ENCODE measurements around the gene NAP1L3. TPM values are rescaled to one million over a fixed set of nuclear protein-coding genes. Genes with fewer than 3 reads are reported as not detected.

The NAP1L3 gene, protein sequence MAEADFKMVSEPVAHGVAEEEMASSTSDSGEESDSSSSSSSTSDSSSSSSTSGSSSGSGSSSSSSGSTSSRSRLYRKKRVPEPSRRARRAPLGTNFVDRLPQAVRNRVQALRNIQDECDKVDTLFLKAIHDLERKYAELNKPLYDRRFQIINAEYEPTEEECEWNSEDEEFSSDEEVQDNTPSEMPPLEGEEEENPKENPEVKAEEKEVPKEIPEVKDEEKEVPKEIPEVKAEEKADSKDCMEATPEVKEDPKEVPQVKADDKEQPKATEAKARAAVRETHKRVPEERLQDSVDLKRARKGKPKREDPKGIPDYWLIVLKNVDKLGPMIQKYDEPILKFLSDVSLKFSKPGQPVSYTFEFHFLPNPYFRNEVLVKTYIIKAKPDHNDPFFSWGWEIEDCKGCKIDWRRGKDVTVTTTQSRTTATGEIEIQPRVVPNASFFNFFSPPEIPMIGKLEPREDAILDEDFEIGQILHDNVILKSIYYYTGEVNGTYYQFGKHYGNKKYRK
- polyA plus RNA-seq (2011; rRNA removed) (0.68 and 0.84 TPM in 2 replicates), polyA minus RNA-seq (2011; rRNA and poly(A)+ RNA removed) (0.09 and 0.30 TPM in 2 replicates)

DNA sequence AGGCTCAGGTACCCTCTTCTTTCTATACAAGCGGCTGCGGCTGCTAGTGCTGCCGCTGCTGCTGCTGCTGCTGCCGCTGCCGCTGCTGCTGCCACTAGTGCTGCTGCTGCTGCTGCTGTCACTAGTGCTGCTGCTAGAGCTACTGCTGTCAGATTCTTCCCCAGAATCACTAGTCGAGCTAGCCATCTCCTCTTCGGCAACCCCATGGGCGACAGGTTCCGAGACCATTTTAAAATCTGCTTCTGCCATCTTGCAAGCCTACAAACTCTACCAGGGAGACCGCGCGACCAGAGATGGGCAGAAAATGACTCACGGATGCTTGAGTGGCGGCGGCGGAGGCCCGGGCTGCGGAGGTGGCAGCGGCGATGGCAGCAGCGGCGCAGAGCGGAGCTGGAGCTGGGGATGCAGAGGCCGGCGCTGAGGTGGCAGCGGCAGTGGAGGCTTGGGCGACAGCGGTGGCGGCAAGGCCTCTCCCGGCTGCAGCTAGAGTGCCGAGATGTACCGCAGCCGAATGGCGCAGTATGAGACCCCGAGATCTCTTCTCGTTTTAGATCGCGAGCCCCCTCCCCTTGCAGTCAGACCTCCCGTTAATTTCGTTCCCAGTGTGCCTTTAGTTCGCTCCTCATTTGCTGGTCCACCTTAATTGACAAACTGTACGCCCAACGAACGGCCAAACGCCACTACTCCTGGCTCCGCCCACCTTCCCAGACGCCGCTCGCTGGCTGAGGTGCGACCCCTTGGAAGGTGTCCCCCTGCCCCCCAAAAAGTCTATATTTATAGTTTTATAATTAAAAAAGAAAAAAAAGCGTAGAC is at the start of gene NAP1L3:
TSS of gene NAP1L3 (minus strand) at position 523 of the 813 bp plus-strand sequence. CDS start at position 249, 274 bp downstream.
- Histone ChIP-seq H3K27ac (ENCODE audit: low read depth, low read length) (no peak within 1 kb of the TSS), H3K9me3 (ENCODE audit: control insufficient read depth, insufficient read depth, low read length) (no peaks in the 10 kb centered on the region; the same call in 1 of the 2 replicates), H3K4me3 (ENCODE audit: low read depth, low read length) (peak within 1 kb of the TSS; percentile 53), H3K27me3 (ENCODE audit: control insufficient read depth, insufficient read depth, low read length) (no peaks in the 10 kb centered on the region)
- DNase-seq (ENCODE audit: low read depth, low spot score), result peak; percentile 1
- CTCF ChIA-PET, result no interaction called here
- POLR2A ChIA-PET, result no interaction called here
- TF ChIP-seq, protein P1, sequence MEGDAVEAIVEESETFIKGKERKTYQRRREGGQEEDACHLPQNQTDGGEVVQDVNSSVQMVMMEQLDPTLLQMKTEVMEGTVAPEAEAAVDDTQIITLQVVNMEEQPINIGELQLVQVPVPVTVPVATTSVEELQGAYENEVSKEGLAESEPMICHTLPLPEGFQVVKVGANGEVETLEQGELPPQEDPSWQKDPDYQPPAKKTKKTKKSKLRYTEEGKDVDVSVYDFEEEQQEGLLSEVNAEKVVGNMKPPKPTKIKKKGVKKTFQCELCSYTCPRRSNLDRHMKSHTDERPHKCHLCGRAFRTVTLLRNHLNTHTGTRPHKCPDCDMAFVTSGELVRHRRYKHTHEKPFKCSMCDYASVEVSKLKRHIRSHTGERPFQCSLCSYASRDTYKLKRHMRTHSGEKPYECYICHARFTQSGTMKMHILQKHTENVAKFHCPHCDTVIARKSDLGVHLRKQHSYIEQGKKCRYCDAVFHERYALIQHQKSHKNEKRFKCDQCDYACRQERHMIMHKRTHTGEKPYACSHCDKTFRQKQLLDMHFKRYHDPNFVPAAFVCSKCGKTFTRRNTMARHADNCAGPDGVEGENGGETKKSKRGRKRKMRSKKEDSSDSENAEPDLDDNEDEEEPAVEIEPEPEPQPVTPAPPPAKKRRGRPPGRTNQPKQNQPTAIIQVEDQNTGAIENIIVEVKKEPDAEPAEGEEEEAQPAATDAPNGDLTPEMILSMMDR (IDR thresholded peaks at IDR 0.05; ENCODE audit: low read depth, low read length), result no peak

DNA sequence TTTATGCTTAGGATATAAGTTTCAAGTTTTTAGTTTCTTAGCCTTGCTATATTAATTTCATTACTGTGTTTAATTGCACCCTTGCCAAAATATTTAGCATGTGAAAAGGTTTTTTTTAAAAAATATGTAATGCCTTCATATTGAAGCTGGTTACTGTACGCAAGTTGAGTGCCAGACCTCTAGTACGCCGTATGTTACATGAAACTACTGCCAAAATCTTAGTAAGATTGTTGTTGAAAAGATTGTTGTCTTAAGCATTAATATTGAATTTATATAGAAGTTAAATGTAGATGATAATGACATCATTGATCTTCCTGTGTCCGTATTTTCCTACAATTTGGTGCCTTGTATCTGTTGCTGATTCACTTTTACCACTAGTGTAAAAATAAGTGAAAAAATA is 37.7 kb upstream of the NAP1L3 start:
- CTCF ChIA-PET, result no interaction called here
- TF ChIP-seq, protein P1 (IDR thresholded peaks at IDR 0.05; ENCODE audit: low read depth, low read length), result no peak
- Histone ChIP-seq H3K9me3 (ENCODE audit: control insufficient read depth, insufficient read depth, low read length) (no peaks in the 10 kb centered on the region), H3K27ac (ENCODE audit: low read depth, low read length) (no peak overlapping the region), H3K27me3 (ENCODE audit: control insufficient read depth, insufficient read depth, low read length) (no peaks in the 10 kb centered on the region), H3K4me3 (ENCODE audit: low read depth, low read length) (no peak overlapping the region)
- DNase-seq (ENCODE audit: low read depth, low spot score), result no peak
- POLR2A ChIA-PET, result no interaction called here

DNA sequence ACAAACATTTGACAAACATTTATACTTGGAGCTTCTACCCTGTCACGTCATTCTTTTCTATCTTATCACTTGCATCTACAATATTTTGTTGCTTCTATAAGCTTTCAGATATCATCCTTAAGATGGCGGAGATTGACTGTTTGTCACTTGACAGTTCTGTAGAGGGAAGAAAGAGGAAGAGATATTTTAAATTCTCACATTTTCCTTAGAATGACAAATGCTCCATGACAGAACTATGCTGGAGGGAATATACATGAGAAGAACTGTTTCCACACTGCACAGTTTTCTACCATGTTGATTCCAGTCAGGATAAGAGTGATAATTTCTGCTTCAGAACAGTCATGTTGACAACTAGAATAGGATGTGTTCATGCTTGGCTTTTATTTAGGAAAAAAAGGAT is 30.3 kb upstream of the NAP1L3 start:
- H3K27me3 ChIP-seq (ENCODE audit: control insufficient read depth, insufficient read depth, low read length), result no peaks in the 10 kb centered on the region
- CTCF ChIA-PET, result no interaction called here
- no peak for DNase-seq (ENCODE audit: low read depth, low spot score)
- POLR2A ChIA-PET, result no interaction called here
- no peaks in the 10 kb centered on the region for H3K9me3 ChIP-seq (ENCODE audit: control insufficient read depth, insufficient read depth, low read length)
- TF ChIP-seq, protein P1 (IDR thresholded peaks at IDR 0.05; ENCODE audit: low read depth, low read length), result no peak
- no peak overlapping the region for H3K4me3 ChIP-seq (ENCODE audit: low read depth, low read length)
- H3K27ac ChIP-seq (ENCODE audit: low read depth, low read length), result no peak overlapping the region

DNA sequence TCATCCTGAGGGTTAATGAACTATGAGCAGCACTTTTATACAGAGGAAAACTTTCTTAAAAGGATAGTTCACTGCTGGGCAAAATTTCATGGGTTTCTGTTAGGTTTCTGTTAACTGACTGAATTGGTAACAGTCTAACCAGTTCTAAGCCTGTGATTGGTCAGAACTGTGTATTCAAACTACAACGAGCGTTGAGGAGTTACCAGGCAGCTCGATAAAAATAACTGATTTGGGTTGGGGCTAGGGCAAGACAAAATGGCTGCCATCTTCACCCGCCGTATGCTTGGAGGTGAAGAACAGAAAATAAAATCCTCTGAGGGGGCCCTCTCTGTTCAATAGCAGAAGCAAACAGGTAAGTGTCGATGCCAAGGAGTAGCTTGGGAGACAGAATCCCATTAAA is 22.6 kb upstream of the NAP1L3 start:
- CTCF ChIA-PET, result no interaction called here
- no peak overlapping the region for H3K4me3 ChIP-seq (ENCODE audit: low read depth, low read length)
- TF ChIP-seq, protein P1 (IDR thresholded peaks at IDR 0.05; ENCODE audit: low read depth, low read length), result no peak
- H3K9me3 ChIP-seq (ENCODE audit: control insufficient read depth, insufficient read depth, low read length), result no peaks in the 10 kb centered on the region
- no peak for DNase-seq (ENCODE audit: low read depth, low spot score)
- H3K27ac ChIP-seq (ENCODE audit: low read depth, low read length), result no peak overlapping the region
- no peaks in the 10 kb centered on the region for H3K27me3 ChIP-seq (ENCODE audit: control insufficient read depth, insufficient read depth, low read length)
- POLR2A ChIA-PET, result no interaction called here

Data from AG04450 (cell line).